Stimulated activated memory B cell treated with anti-CD40 and anti-IgM and Interleukin-4, amounts not matched to agents 10 μg/mL and 1 μg/mL and 100 μg/mL, for 72 hours (primary cell): ENCODE measurements around the gene GALR1.
A peak's percentile ranks its signal among the peaks of the same experiment; 100 is the strongest.
"Not testable (repeated sequence)": the region's sequence is repeated elsewhere in the genome, so short reads cannot be mapped to it uniquely, and the experiment has no call there.

ENCODE experiments used
- ATAC-seq: fragments of 150-1000 bp; cut with Tn5 transposase; 2 replicates; pipeline ENCODE4 v1.10.0; 2021
- H3K27ac Mint-ChIP-seq: one replicate; pipeline ENCODE4 v1.8.0; 2022; ENCODE audit warnings: mild to moderate bottlenecking, mixed read lengths
- H3K27me3 Mint-ChIP-seq: one replicate; pipeline ENCODE4 v1.8.0; 2022; ENCODE audit warnings: mixed read lengths
- H3K36me3 Mint-ChIP-seq: one replicate; pipeline ENCODE4 v1.8.0; 2022; ENCODE audit warnings: mixed read lengths
- H3K4me1 Mint-ChIP-seq: one replicate; pipeline ENCODE4 v1.8.0; 2022; ENCODE audit warnings: mixed read lengths
- H3K4me3 Mint-ChIP-seq: one replicate; pipeline ENCODE4 v1.8.0; 2022; ENCODE audit warnings: mild to moderate bottlenecking, moderate library complexity, mixed read lengths
- H3K9me3 Mint-ChIP-seq: one replicate; pipeline ENCODE4 v1.8.0; 2022; ENCODE audit warnings: mixed read lengths

Gene GALR1

GRCh38 chr18:77223653-77224052, 26.0 kb upstream of the GALR1 start:
- H3K9me3 Mint-ChIP-seq: peaks cover 3% of the 10 kb centered on the region
- no peaks in the 10 kb centered on the region for H3K4me1 Mint-ChIP-seq
- ATAC-seq: no peak
- no peak overlapping the region for H3K4me3 Mint-ChIP-seq
- peaks cover 17% of the 10 kb centered on the region for H3K27me3 Mint-ChIP-seq
- H3K27ac Mint-ChIP-seq: no peak overlapping the region
- no peaks in the 10 kb centered on the region for H3K36me3 Mint-ChIP-seq

- Mint-ChIP-seq H3K4me1 (no peaks in the 10 kb centered on the region), H3K27ac (no peak overlapping the region), H3K9me3 (no peaks in the 10 kb centered on the region), H3K27me3 (peaks cover 60% of the 10 kb centered on the region), H3K4me3 (no peak overlapping the region), H3K36me3 (no peaks in the 10 kb centered on the region)
- no peak for ATAC-seq
Observed at GRCh38 chr18:77230645-77231044, 19.0 kb upstream of the GALR1 start.

- ATAC-seq: no peak
- H3K27me3 Mint-ChIP-seq: peaks cover 64% of the 10 kb centered on the region
- peaks cover 18% of the 10 kb centered on the region for H3K9me3 Mint-ChIP-seq
- H3K4me1 Mint-ChIP-seq: no peaks in the 10 kb centered on the region
- H3K4me3 Mint-ChIP-seq: no peak overlapping the region
- H3K27ac Mint-ChIP-seq: no peak overlapping the region
- peaks cover 7% of the 10 kb centered on the region for H3K36me3 Mint-ChIP-seq
Observed at GRCh38 chr18:77234504-77235365, 14.9 kb upstream of the GALR1 start.

- H3K27ac Mint-ChIP-seq, H3K4me3 Mint-ChIP-seq, H3K36me3 Mint-ChIP-seq, ATAC-seq, H3K4me1 Mint-ChIP-seq: not testable (repeated sequence)
- Mint-ChIP-seq H3K9me3 (peaks cover 20% of the 10 kb centered on the region), H3K27me3 (peaks cover 45% of the 10 kb centered on the region)
Observed at GRCh38 chr18:77239285-77239684, 10.4 kb upstream of the GALR1 start.

GRCh38 chr18:77248873-77249568, 627 bp upstream of the GALR1 start:
- H3K27ac Mint-ChIP-seq: no peak overlapping the region
- peaks cover 4% of the 10 kb centered on the region for H3K9me3 Mint-ChIP-seq
- H3K36me3 Mint-ChIP-seq: no peaks in the 10 kb centered on the region
- peak overlapping the region; percentile 2 for H3K4me3 Mint-ChIP-seq
- peaks cover 72% of the 10 kb centered on the region for H3K27me3 Mint-ChIP-seq
- ATAC-seq: no peak
- no peaks in the 10 kb centered on the region for H3K4me1 Mint-ChIP-seq

GRCh38 chr18:77250501-77250925, 865 bp downstream of the GALR1 start:
- peaks cover 4% of the 10 kb centered on the region for H3K9me3 Mint-ChIP-seq

GRCh38 chr18:77250926-77251729, 1.5 kb downstream of the GALR1 start:
- Mint-ChIP-seq H3K4me1 (no peaks in the 10 kb centered on the region), H3K27ac (no peak overlapping the region), H3K9me3 (peaks cover 4% of the 10 kb centered on the region), H3K36me3 (no peaks in the 10 kb centered on the region), H3K4me3 (peak overlapping the region; percentile 8), H3K27me3 (peaks cover 69% of the 10 kb centered on the region)
- ATAC-seq: peak; percentile 20

More at GRCh38 chr18:77250501-77250925, 865 bp downstream of the GALR1 start:
- peak; percentile 12 for ATAC-seq
- H3K4me3 Mint-ChIP-seq: peak overlapping the region; percentile 8
- H3K4me1 Mint-ChIP-seq: no peaks in the 10 kb centered on the region
- no peaks in the 10 kb centered on the region for H3K36me3 Mint-ChIP-seq
- no peak overlapping the region for H3K27ac Mint-ChIP-seq
- H3K27me3 Mint-ChIP-seq: peaks cover 69% of the 10 kb centered on the region

- Mint-ChIP-seq H3K36me3 (no peaks in the 10 kb centered on the region), H3K27ac (no peak overlapping the region), H3K27me3 (peaks cover 69% of the 10 kb centered on the region), H3K9me3 (peaks cover 4% of the 10 kb centered on the region), H3K4me1 (no peaks in the 10 kb centered on the region), H3K4me3 (no peak overlapping the region)
- no peak for ATAC-seq
Observed at GRCh38 chr18:77251730-77252050, 2.0 kb downstream of the GALR1 start.

- H3K4me3 Mint-ChIP-seq: no peak overlapping the region
- H3K27me3 Mint-ChIP-seq: peaks cover 52% of the 10 kb centered on the region
- peaks cover 18% of the 10 kb centered on the region for H3K9me3 Mint-ChIP-seq
- H3K27ac Mint-ChIP-seq: no peak overlapping the region
- ATAC-seq: no peak
- H3K36me3 Mint-ChIP-seq: no peaks in the 10 kb centered on the region
- no peaks in the 10 kb centered on the region for H3K4me1 Mint-ChIP-seq
Observed at GRCh38 chr18:77254711-77255405, 5.2 kb downstream of the GALR1 start.

- Mint-ChIP-seq H3K27ac (no peak overlapping the region), H3K27me3 (peaks cover 49% of the 10 kb centered on the region), H3K4me1 (no peaks in the 10 kb centered on the region), H3K9me3 (peaks cover 18% of the 10 kb centered on the region), H3K36me3 (no peaks in the 10 kb centered on the region), H3K4me3 (no peak overlapping the region)
- ATAC-seq: no peak
Observed at GRCh38 chr18:77255426-77256105, 5.9 kb downstream of the GALR1 start.

GRCh38 chr18:77262643-77263465, 13.2 kb downstream of the GALR1 start:
- peaks cover 21% of the 10 kb centered on the region for H3K9me3 Mint-ChIP-seq
- no peak overlapping the region for H3K4me3 Mint-ChIP-seq
- H3K27me3 Mint-ChIP-seq: peaks cover 38% of the 10 kb centered on the region
- H3K27ac Mint-ChIP-seq: no peak overlapping the region
- no peaks in the 10 kb centered on the region for H3K36me3 Mint-ChIP-seq
- ATAC-seq: no peak
- no peaks in the 10 kb centered on the region for H3K4me1 Mint-ChIP-seq

- ATAC-seq: no peak
- Mint-ChIP-seq H3K4me3 (no peak overlapping the region), H3K4me1 (no peaks in the 10 kb centered on the region), H3K36me3 (no peaks in the 10 kb centered on the region), H3K9me3 (peaks cover 19% of the 10 kb centered on the region), H3K27ac (no peak overlapping the region), H3K27me3 (peaks cover 43% of the 10 kb centered on the region)
Observed at GRCh38 chr18:77263466-77263763, 13.8 kb downstream of the GALR1 start.

GRCh38 chr18:77267969-77268368, 18.3 kb downstream of the GALR1 start:
- peaks cover 49% of the 10 kb centered on the region for H3K27me3 Mint-ChIP-seq
- no peaks in the 10 kb centered on the region for H3K36me3 Mint-ChIP-seq
- H3K27ac Mint-ChIP-seq: no peak overlapping the region
- no peak overlapping the region for H3K4me3 Mint-ChIP-seq
- H3K4me1 Mint-ChIP-seq: no peaks in the 10 kb centered on the region
- no peak for ATAC-seq
- H3K9me3 Mint-ChIP-seq: peaks cover 11% of the 10 kb centered on the region

- peaks cover 49% of the 10 kb centered on the region for H3K27me3 Mint-ChIP-seq
- H3K9me3 Mint-ChIP-seq: peaks cover 11% of the 10 kb centered on the region
- ATAC-seq: no peak
- no peaks in the 10 kb centered on the region for H3K36me3 Mint-ChIP-seq
- no peak overlapping the region for H3K27ac Mint-ChIP-seq
- no peak overlapping the region for H3K4me3 Mint-ChIP-seq
- no peaks in the 10 kb centered on the region for H3K4me1 Mint-ChIP-seq
Observed at GRCh38 chr18:77268456-77268855, 18.8 kb downstream of the GALR1 start.
